Keratinocyte (primary cell): Measurements from ENCODE around the gene CFAP43.

Experiments used
- EZH2 ChIP-seq: IDR thresholded peaks from one replicate; pipeline ENCODE4 v1.6.1; 2012; ENCODE audit warnings: inconsistent platforms, mild to moderate bottlenecking, low read length, moderate library complexity
- TF ChIP-seq, protein P1 (sequence below), 3 experiments: IDR thresholded peaks in 1 of 3; conservative IDR thresholded peaks in 1 of 3; optimal IDR thresholded peaks in 1 of 3; 2 replicates in 2 of 3; 3 replicates in 1 of 3; pipeline versions ENCODE3 to v1.5.1; 2011; ENCODE audit warnings: low read length in 3 of 3, mild to moderate bottlenecking in 3 of 3, moderate library complexity in 2 of 3, control low read depth in 1 of 3, inconsistent platforms in 1 of 3; ENCODE audit not compliant: insufficient read depth in 2 of 3; ENCODE audit errors: extremely low read depth in 1 of 3

- TF ChIP-seq, protein P1, sequence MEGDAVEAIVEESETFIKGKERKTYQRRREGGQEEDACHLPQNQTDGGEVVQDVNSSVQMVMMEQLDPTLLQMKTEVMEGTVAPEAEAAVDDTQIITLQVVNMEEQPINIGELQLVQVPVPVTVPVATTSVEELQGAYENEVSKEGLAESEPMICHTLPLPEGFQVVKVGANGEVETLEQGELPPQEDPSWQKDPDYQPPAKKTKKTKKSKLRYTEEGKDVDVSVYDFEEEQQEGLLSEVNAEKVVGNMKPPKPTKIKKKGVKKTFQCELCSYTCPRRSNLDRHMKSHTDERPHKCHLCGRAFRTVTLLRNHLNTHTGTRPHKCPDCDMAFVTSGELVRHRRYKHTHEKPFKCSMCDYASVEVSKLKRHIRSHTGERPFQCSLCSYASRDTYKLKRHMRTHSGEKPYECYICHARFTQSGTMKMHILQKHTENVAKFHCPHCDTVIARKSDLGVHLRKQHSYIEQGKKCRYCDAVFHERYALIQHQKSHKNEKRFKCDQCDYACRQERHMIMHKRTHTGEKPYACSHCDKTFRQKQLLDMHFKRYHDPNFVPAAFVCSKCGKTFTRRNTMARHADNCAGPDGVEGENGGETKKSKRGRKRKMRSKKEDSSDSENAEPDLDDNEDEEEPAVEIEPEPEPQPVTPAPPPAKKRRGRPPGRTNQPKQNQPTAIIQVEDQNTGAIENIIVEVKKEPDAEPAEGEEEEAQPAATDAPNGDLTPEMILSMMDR (optimal IDR thresholded peaks at IDR 0.05 in 1 of 3, IDR thresholded peaks at IDR 0.05 in 1 of 3, conservative IDR thresholded peaks at IDR 0.05 in 1 of 3; ENCODE audit: extremely low read depth in 1 of 3, insufficient read depth in 2 of 3, low read length in 3 of 3) = no peak
- no peak for TF ChIP-seq EZH2
These were observed 13.4 kb downstream of the CFAP43 start for GRCh38 chr10:104218751-104219150.
